AG04450 (cell line): ENCODE data around the gene TUB. TPM values are rescaled to one million over a fixed set of nuclear protein-coding genes. Genes with fewer than 3 reads are reported as not detected.
A peak's percentile ranks its signal among the peaks of the same experiment; 100 is the strongest.

Source experiments
- CTCF ChIA-PET: fragments of 300-600, 350-600 bp; formaldehyde crosslinking; extraction: SDS; loops from one replicate; lab custom pipeline; 2022; ENCODE audit warnings: antibody characterized with exemption, inconsistent platforms; lab: Charles Lee
- POLR2A ChIA-PET: fragments of 350-600 bp; formaldehyde crosslinking; extraction: SDS; loops from one replicate; lab custom pipeline; 2021; ENCODE audit warnings: antibody characterized with exemption, inconsistent platforms; lab: Yijun Ruan, JAX
- DNase-seq: peaks from one replicate; pipeline ENCODE4 v3.0.0-alpha.2; 2011; ENCODE audit warnings: low read depth, low spot score
- H3K27ac ChIP-seq: one replicate; pipeline ENCODE4 v1.5.1; 2012; ENCODE audit warnings: low read depth, low read length, control low read depth
- H3K27me3 ChIP-seq: one replicate; pipeline ENCODE4 v1.6.0; 2012; ENCODE audit warnings: low read length; ENCODE audit not compliant: control insufficient read depth, insufficient read depth
- H3K4me3 ChIP-seq: 2 replicates; pipeline ENCODE4 v1.5.1; 2011; ENCODE audit warnings: mild to moderate bottlenecking, low read depth, low read length, control low read depth
- H3K9me3 ChIP-seq: 2 replicates; pipeline ENCODE4 v1.5.1; 2012; ENCODE audit warnings: low read length; ENCODE audit not compliant: control insufficient read depth, insufficient read depth
- CTCF ChIP-seq: IDR thresholded peaks from 2 replicates; pipeline ENCODE4 v1.5.1; 2011; ENCODE audit warnings: low read depth, low read length, control low read depth, inconsistent platforms
- polyA plus RNA-seq: library from polyadenylated mRNA; depleted of rRNA; stranded (reverse); fragments of >200 nt; gene quantifications from 2 replicates; pipeline ENCODE4 v1.2.3, GENCODE V29; 2011

TUB gene
- polyA plus RNA-seq, 1 experiment = 13.9 TPM

- CTCF ChIA-PET = interaction anchor here (2.5 kb wide), 1 partner anchor 45 kb away, joined by 8 read pairs; no protein-coding TSS in a partner anchor
- no peak for DNase-seq
These were observed 35.2 kb upstream of the TUB start for GRCh38 chr11:8045839-8046238.

GRCh38 chr11:8047382-8047781, 33.6 kb upstream of the TUB start:
- no peak overlapping the region for H3K4me3 ChIP-seq
- no peaks in the 10 kb centered on the region for H3K9me3 ChIP-seq
- ChIA-PET POLR2A (no interaction called here), CTCF (interaction anchor here (1.9 to 7.2 kb wide), 2 partner anchors 14 to 43 kb away, joined by 9 to 46 read pairs; no protein-coding TSS in a partner anchor)
- peaks cover 2% of the 10 kb centered on the region for H3K27me3 ChIP-seq
- no peak for DNase-seq
- no peak for TF ChIP-seq CTCF
- H3K27ac ChIP-seq = no peak overlapping the region

More at GRCh38 chr11:8045839-8046238, 35.2 kb upstream of the TUB start:
- POLR2A ChIA-PET = no interaction called here
- no peaks in the 10 kb centered on the region for H3K9me3 ChIP-seq
- no peak overlapping the region for H3K4me3 ChIP-seq
- H3K27ac ChIP-seq = no peak overlapping the region
- H3K27me3 ChIP-seq = no peaks in the 10 kb centered on the region
- TF ChIP-seq CTCF = no peak

- H3K9me3 ChIP-seq = no peaks in the 10 kb centered on the region
- ChIA-PET POLR2A (no interaction called here), CTCF (interaction anchor here (1.2 to 7.2 kb wide), 4 partner anchors 16 to 50 kb away, joined by 3 to 46 read pairs (median 6); no protein-coding TSS in a partner anchor)
- H3K27ac ChIP-seq = no peak overlapping the region
- DNase-seq = no peak
- TF ChIP-seq CTCF = no peak
- H3K4me3 ChIP-seq = no peak overlapping the region
- peaks cover 2% of the 10 kb centered on the region for H3K27me3 ChIP-seq
These were observed 31.9 kb upstream of the TUB start for GRCh38 chr11:8049084-8049483.

GRCh38 chr11:8055091-8055835, 25.7 kb upstream of the TUB start:
- CTCF ChIA-PET = interaction anchor here (1.3 to 2.6 kb wide), 2 partner anchors 22 to 36 kb away, joined by 4 to 6 read pairs; no protein-coding TSS in a partner anchor
- Histone ChIP-seq H3K4me3 (no peak overlapping the region), H3K9me3 (no peaks in the 10 kb centered on the region), H3K27me3 (peaks cover 2% of the 10 kb centered on the region), H3K27ac (no peak overlapping the region)
- POLR2A ChIA-PET = no interaction called here
- no peak for DNase-seq
- peak; percentile 31; the same call in 1 of the 2 replicates for TF ChIP-seq CTCF
